Activated CD8-positive, alpha-beta T cell treated with anti-CD3 and anti-CD28 coated beads for 36 hours (primary cell): Measurements from ENCODE around the gene BICD1. TPM values are rescaled to one million over a fixed set of nuclear protein-coding genes. Genes with fewer than 3 reads are reported as not detected.

Source experiments
- ATAC-seq: fragments of 200-7000 bp; cut with Tn5 transposase; one replicate; pipeline ENCODE4 v1.10.0; 2021; ENCODE audit warnings: mild to moderate bottlenecking, moderate library complexity
- CTCF ChIA-PET: fragments of 350-600 bp; sonication (Branson Sonifier 250); formaldehyde crosslinking; loops from one replicate; lab custom pipeline; 2021; ENCODE audit warnings: antibody characterized with exemption; lab: Charles Lee
- POLR2A ChIA-PET: fragments of 350-600 bp; sonication (Branson Sonifier 250); formaldehyde crosslinking; loops from one replicate; lab custom pipeline; 2021; ENCODE audit warnings: antibody characterized with exemption; lab: Charles Lee
- DNase-seq: peaks from one replicate; pipeline ENCODE4 v3.0.0-alpha.2; 2020
- H3K27ac Mint-ChIP-seq: one replicate; pipeline ENCODE4 v1.8.0; 2021; ENCODE audit warnings: mild to moderate bottlenecking, mixed read lengths
- H3K27me3 Mint-ChIP-seq: one replicate; pipeline ENCODE4 v1.8.0; 2021; ENCODE audit warnings: mixed read lengths
- H3K36me3 Mint-ChIP-seq: one replicate; pipeline ENCODE4 v1.8.0; 2021; ENCODE audit warnings: low read depth, mixed read lengths
- H3K4me1 Mint-ChIP-seq: one replicate; pipeline ENCODE4 v1.8.0; 2021; ENCODE audit warnings: low read depth, mixed read lengths
- H3K4me3 Mint-ChIP-seq: one replicate; pipeline ENCODE4 v1.8.0; 2021; ENCODE audit warnings: mild to moderate bottlenecking, moderate library complexity, mixed read lengths
- H3K9me3 Mint-ChIP-seq: one replicate; pipeline ENCODE4 v1.8.0; 2021; ENCODE audit warnings: mixed read lengths
- CTCF ChIP-seq: fragments of 200-600 bp; IDR thresholded peaks from one replicate; pipeline ENCODE4 v1.8.0; 2022; ENCODE audit warnings: antibody characterized with exemption, mild to moderate bottlenecking
- intact Hi-C: fragments of 100-400 bp; cut with micrococcal nuclease; formaldehyde crosslinking; loops from one replicate; pipeline ENCODE4 v1.10.0; 2022
- total RNA-seq, 2 experiments: library from RNA; stranded (reverse); gene quantifications; one replicate each; pipeline ENCODE4 v1.2.3, GENCODE V29; 2021

Gene BICD1
- total RNA-seq, 2 experiments from 2014 or later = 12.5 to 13.2 TPM

GRCh38 chr12:32131666-32132065, 25.0 kb downstream of the BICD1 start:
- Mint-ChIP-seq H3K9me3 (no peaks in the 10 kb centered on the region), H3K4me1 (peaks cover 18% of the 10 kb centered on the region), H3K4me3 (no peak overlapping the region), H3K27me3 (no peaks in the 10 kb centered on the region), H3K36me3 (peaks cover 2% of the 10 kb centered on the region), H3K27ac (no peak overlapping the region)
- TF ChIP-seq CTCF = no peak
- CTCF ChIA-PET = no interaction called here
- DNase-seq (no peak), ATAC-seq (no peak)
- POLR2A ChIA-PET = interaction anchor here (0.7 kb wide), 1 partner anchor 912 kb away, joined by 3 read pairs; no protein-coding TSS in a partner anchor
- intact Hi-C loops = loop anchor here (10.0 kb wide), 1 partner anchor 477 kb away; the partner anchor contains the start of gene ETFBKMT

GRCh38 chr12:32134101-32134888, 27.6 kb downstream of the BICD1 start:
- POLR2A ChIA-PET = interaction anchor here (1.2 to 1.7 kb wide), 4 partner anchors 9 to 76 kb away, joined by 3 to 5 read pairs (median 4); no protein-coding TSS in a partner anchor
- no peaks in the 10 kb centered on the region for H3K27me3 Mint-ChIP-seq
- ATAC-seq = peak; percentile 91

GRCh38 chr12:32135967-32136366, 29.3 kb downstream of the BICD1 start:
- POLR2A ChIA-PET = no interaction called here
- CTCF ChIA-PET = no interaction called here
- no peak for ATAC-seq
- H3K36me3 Mint-ChIP-seq = peaks cover 2% of the 10 kb centered on the region
- H3K27ac Mint-ChIP-seq = no peak overlapping the region
- no peak overlapping the region for H3K4me3 Mint-ChIP-seq
- no peaks in the 10 kb centered on the region for H3K9me3 Mint-ChIP-seq
- intact Hi-C loops = loop anchor here (10.0 kb wide), 1 partner anchor 481 kb away; the partner anchor contains the start of gene ETFBKMT
- TF ChIP-seq CTCF = no peak
- H3K4me1 Mint-ChIP-seq = peaks cover 32% of the 10 kb centered on the region
- H3K27me3 Mint-ChIP-seq = no peaks in the 10 kb centered on the region
- DNase-seq = no peak

More at GRCh38 chr12:32134101-32134888, 27.6 kb downstream of the BICD1 start:
- Mint-ChIP-seq H3K4me1 (peaks cover 20% of the 10 kb centered on the region), H3K4me3 (no peak overlapping the region), H3K9me3 (no peaks in the 10 kb centered on the region), H3K36me3 (peaks cover 2% of the 10 kb centered on the region), H3K27ac (peak overlapping the region; percentile 72)
- CTCF ChIA-PET = interaction anchor here (0.6 to 1.6 kb wide), 5 partner anchors 19 to 452 kb away, joined by 3 to 4 read pairs (median 3); no protein-coding TSS in a partner anchor
- intact Hi-C loops = loop anchor here (10.0 kb wide), 1 partner anchor 479 kb away; the partner anchor contains the start of gene ETFBKMT
- peak; percentile 89 for DNase-seq
- TF ChIP-seq CTCF = peak; percentile 46

- ATAC-seq (no peak), DNase-seq (no peak)
- no peaks in the 10 kb centered on the region for H3K9me3 Mint-ChIP-seq
- no peaks in the 10 kb centered on the region for H3K27me3 Mint-ChIP-seq
- no peak overlapping the region for H3K27ac Mint-ChIP-seq
- H3K36me3 Mint-ChIP-seq = peaks cover 2% of the 10 kb centered on the region
- H3K4me3 Mint-ChIP-seq = no peak overlapping the region
- TF ChIP-seq CTCF = no peak
- ChIA-PET POLR2A (no interaction called here), CTCF (no interaction called here)
- intact Hi-C loops = loop anchor here (10.0 kb wide), 1 partner anchor 482 kb away; the partner anchor contains the start of gene ETFBKMT
- peaks cover 32% of the 10 kb centered on the region for H3K4me1 Mint-ChIP-seq
These were observed 29.8 kb downstream of the BICD1 start for GRCh38 chr12:32136404-32136803.
